Measurements from ENCODE around the gene PRMT7.

The PRMT7 gene

GRCh38 chr16:68331879-68332410 lies 21.1 kb downstream of the PRMT7 start:
- H3K27ac ChIP-seq, result peak overlapping the region; percentile 16 to 98 (median 92); a peak in 21 of 22 replicates
- H3K9me3 ChIP-seq (replicated peaks in 1 of 11), result no peaks in the 10 kb centered on the region
- H3K4me1 ChIP-seq, result peaks cover 41 to 78% (median 57%) of the 10 kb centered on the region in 10 experiments
- peak overlapping the region in 7 of 10 experiments; percentile 6 to 43 (median 28); a peak in 8 of 20 replicates for H3K4me3 ChIP-seq
- H3K27me3 ChIP-seq, result no peaks in the 10 kb centered on the region
- TF ChIP-seq Cebpa-rat (IDR thresholded peaks at IDR 0.05), result no peak
- H3K36me3 ChIP-seq, result peaks cover under 1 to 65% (median 28%) of the 10 kb centered on the region in 11 experiments; a peak in 20 of 22 replicates
- peak overlapping the region; percentile 8 to 89 (median 79); a peak in 21 of 22 replicates for H3K9ac ChIP-seq
- H4K20me1 ChIP-seq, result no peaks in the 10 kb centered on the region
- H3K4me2 ChIP-seq, result peak overlapping the region; percentile 76 to 95 (median 86)

- Histone ChIP-seq H3K27me3 (no peaks in the 10 kb centered on the region), H3K4me1 (peaks cover 41 to 74% (median 57%) of the 10 kb centered on the region in 10 experiments), H3K9me3 (replicated peaks in 1 of 11) (no peaks in the 10 kb centered on the region), H3K4me2 (peak overlapping the region; percentile 76 to 95 (median 86)), H3K36me3 (peaks cover 3 to 65% (median 28%) of the 10 kb centered on the region in 11 experiments), H3K27ac (peak overlapping the region; percentile 53 to 98 (median 92); a peak in 21 of 22 replicates), H4K20me1 (no peaks in the 10 kb centered on the region), H3K4me3 (peak overlapping the region in 7 of 10 experiments; percentile 6 to 43 (median 28); a peak in 8 of 20 replicates), H3K9ac (peak overlapping the region; percentile 8 to 89 (median 79); a peak in 21 of 22 replicates)
- TF ChIP-seq Cebpa-rat (IDR thresholded peaks at IDR 0.05), result peak in 8 of 11 experiments; percentile 82 to 98 (median 93); a peak in 16 of 22 replicates
These were observed 21.7 kb downstream of the PRMT7 start for GRCh38 chr16:68332411-68333121.

DNA sequence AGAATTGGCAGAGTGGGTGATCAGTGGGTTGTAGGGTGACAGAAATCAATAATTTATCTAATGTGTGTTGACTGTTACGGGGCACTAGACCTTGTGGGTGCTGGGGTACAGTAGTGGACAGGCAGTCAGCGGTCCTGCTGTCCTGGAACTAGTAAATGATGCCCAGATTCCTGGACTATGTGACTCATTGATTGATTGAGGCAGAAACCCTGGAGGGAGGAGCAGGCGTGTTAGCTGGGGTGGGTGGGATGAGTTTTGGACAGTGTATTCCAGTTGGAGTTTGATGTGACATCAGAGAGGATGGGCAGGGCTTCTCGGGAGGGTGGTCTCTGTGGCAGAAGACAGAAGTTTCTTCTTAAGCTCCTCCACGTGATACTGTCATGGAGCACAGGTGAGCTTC lies 24.4 kb downstream of the PRMT7 start:
- no peaks in the 10 kb centered on the region; a peak in 1 of 22 replicates for H4K20me1 ChIP-seq
- peaks cover 29 to 74% (median 42%) of the 10 kb centered on the region in 11 experiments for H3K36me3 ChIP-seq
- TF ChIP-seq Cebpa-rat (IDR thresholded peaks at IDR 0.05), result no peak
- H3K27me3 ChIP-seq, result no peaks in the 10 kb centered on the region
- peaks cover 49 to 84% (median 70%) of the 10 kb centered on the region in 10 experiments for H3K4me1 ChIP-seq
- peak overlapping the region in 2 of 11 experiments; percentile 88 to 89; a peak in 1 of 22 replicates for H3K9ac ChIP-seq
- H3K4me3 ChIP-seq, result no peak overlapping the region
- H3K9me3 ChIP-seq (replicated peaks in 1 of 11), result no peaks in the 10 kb centered on the region
- peak overlapping the region in 7 of 11 experiments; percentile 83 to 98 (median 95); a peak in 12 of 22 replicates for H3K27ac ChIP-seq
- H3K4me2 ChIP-seq, result peak overlapping the region in 5 of 11 experiments; percentile 84 to 95 (median 92); a peak in 7 of 22 replicates

DNA sequence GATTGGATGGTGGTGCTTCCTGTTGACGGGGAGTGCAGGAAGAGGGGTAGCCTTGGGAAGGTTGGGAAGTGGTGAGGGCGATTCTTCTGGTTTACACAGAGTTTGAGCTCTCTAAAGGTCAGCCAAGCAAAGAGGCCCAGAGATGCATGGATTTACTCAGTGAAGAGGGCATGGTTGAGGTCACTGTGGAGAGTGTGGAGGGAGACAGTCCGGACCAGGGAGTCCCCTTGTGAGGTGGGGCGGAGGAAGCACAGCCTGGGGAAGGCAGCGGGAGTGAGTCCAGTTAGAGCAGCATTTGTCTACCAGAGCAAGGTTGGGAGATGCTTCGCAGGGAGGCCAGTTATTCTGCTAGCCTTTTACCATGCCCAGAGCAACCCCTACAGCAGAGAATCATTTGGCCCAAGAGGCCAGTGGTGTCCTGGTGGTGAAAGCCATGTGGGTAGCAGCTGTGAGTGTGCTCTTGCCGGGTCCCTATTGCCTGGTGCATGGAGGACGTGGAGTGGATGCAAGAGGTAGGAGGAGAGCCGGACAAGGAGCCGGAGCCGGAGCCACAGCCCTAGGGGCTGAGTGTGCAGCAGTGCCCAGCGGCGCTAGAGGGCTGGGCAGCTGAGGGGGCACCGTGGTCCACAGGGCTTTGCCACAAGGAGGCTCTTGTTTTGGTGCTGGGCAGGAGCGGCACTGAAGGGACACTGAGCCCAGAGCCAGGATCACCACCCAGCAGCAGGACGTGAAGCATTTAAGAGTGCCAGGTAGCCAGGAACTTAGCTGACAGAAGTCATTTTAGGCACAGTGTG lies 27.7 kb downstream of the PRMT7 start:
- TF ChIP-seq Cebpa-rat (IDR thresholded peaks at IDR 0.05), result no peak
- Histone ChIP-seq H3K36me3 (peaks cover 63 to 100% (median 70%) of the 10 kb centered on the region in 11 experiments), H3K4me3 (no peak overlapping the region), H3K27me3 (no peaks in the 10 kb centered on the region), H3K27ac (peak overlapping the region in 8 of 11 experiments; percentile 21 to 98 (median 42); a peak in 13 of 22 replicates), H3K4me2 (peak overlapping the region in 7 of 11 experiments; percentile 0 to 77 (median 57); a peak in 14 of 22 replicates), H3K9me3 (replicated peaks in 1 of 11) (no peaks in the 10 kb centered on the region), H4K20me1 (no peaks in the 10 kb centered on the region; a peak in 1 of 22 replicates), H3K9ac (peak overlapping the region in 3 of 11 experiments; percentile 6 to 39 (median 9); a peak in 2 of 22 replicates), H3K4me1 (peaks cover 23 to 60% (median 44%) of the 10 kb centered on the region in 10 experiments)

- Histone ChIP-seq H3K4me1 (peaks cover 16 to 53% (median 37%) of the 10 kb centered on the region in 10 experiments), H3K9ac (peak overlapping the region in 3 of 11 experiments; percentile 6 to 39 (median 9); a peak in 4 of 22 replicates), H3K4me2 (peak overlapping the region in 9 of 11 experiments; percentile 7 to 77 (median 57); a peak in 16 of 22 replicates), H4K20me1 (no peaks in the 10 kb centered on the region; a peak in 1 of 22 replicates), H3K4me3 (no peak overlapping the region), H3K9me3 (replicated peaks in 1 of 11) (no peaks in the 10 kb centered on the region), H3K27me3 (no peaks in the 10 kb centered on the region), H3K27ac (peak overlapping the region in 6 of 11 experiments; percentile 20 to 98 (median 51); a peak in 11 of 22 replicates), H3K36me3 (peaks cover 68 to 100% (median 74%) of the 10 kb centered on the region in 11 experiments)
- no peak for TF ChIP-seq Cebpa-rat (IDR thresholded peaks at IDR 0.05)
These were observed 28.4 kb downstream of the PRMT7 start for GRCh38 chr16:68339214-68339613.

DNA sequence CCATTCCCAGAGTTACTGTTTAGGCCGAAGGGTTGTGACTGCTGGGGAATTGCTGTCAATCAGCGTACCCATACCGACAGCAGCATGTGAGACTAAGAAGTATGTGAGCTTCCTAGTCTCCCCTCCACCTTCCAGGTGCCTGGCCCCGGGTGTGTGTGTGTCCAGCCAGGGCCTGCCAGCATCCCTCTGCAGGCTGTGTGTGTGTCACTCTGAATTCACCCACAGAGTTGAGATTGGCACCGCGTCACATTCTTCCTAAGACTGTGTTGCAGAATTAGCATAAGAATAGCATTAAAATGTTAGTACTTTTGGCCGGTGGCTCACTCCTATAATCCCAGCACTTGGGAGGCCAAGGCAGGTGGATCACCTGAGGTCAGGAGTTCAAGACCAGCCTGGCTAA lies 31.8 kb downstream of the PRMT7 start:
- Histone ChIP-seq H3K36me3 (peaks cover 72 to 99% (median 85%) of the 10 kb centered on the region in 11 experiments), H3K4me3 (no peak overlapping the region), H3K4me1 (peaks cover 20 to 59% (median 49%) of the 10 kb centered on the region in 10 experiments), H3K4me2 (no peak overlapping the region), H3K9ac (no peak overlapping the region), H3K27me3 (no peaks in the 10 kb centered on the region), H3K9me3 (replicated peaks in 1 of 11) (no peaks in the 10 kb centered on the region), H3K27ac (no peak overlapping the region), H4K20me1 (peaks cover 0 to 26% (median 12%) of the 10 kb centered on the region in 11 experiments; a peak in 14 of 22 replicates)
- no peak for TF ChIP-seq Cebpa-rat (IDR thresholded peaks at IDR 0.05)

- H3K4me2 ChIP-seq, result no peak overlapping the region
- peaks cover 66 to 93% (median 83%) of the 10 kb centered on the region in 11 experiments for H3K36me3 ChIP-seq
- TF ChIP-seq Cebpa-rat (IDR thresholded peaks at IDR 0.05), result no peak
These were observed 32.3 kb downstream of the PRMT7 start for GRCh38 chr16:68343137-68343536.

GRCh38 chr16:68344252-68344651 lies 33.4 kb downstream of the PRMT7 start:
- TF ChIP-seq Cebpa-rat (IDR thresholded peaks at IDR 0.05), result no peak
- no peak overlapping the region for H3K27ac ChIP-seq

More at GRCh38 chr16:68343137-68343536, 32.3 kb downstream of the PRMT7 start:
- no peak overlapping the region for H3K9ac ChIP-seq
- no peak overlapping the region for H3K4me3 ChIP-seq
- no peaks in the 10 kb centered on the region for H3K27me3 ChIP-seq
- H4K20me1 ChIP-seq, result peaks cover 0 to 29% (median 14%) of the 10 kb centered on the region in 11 experiments; a peak in 14 of 22 replicates
- no peaks in the 10 kb centered on the region for H3K9me3 ChIP-seq (replicated peaks in 1 of 11)
- peaks cover 25 to 63% (median 55%) of the 10 kb centered on the region in 10 experiments for H3K4me1 ChIP-seq
- no peak overlapping the region for H3K27ac ChIP-seq

More at GRCh38 chr16:68344252-68344651, 33.4 kb downstream of the PRMT7 start:
- peaks cover 0 to 29% (median 14%) of the 10 kb centered on the region in 11 experiments; a peak in 14 of 22 replicates for H4K20me1 ChIP-seq
- H3K9ac ChIP-seq, result no peak overlapping the region
- peaks cover 56 to 93% (median 83%) of the 10 kb centered on the region in 11 experiments for H3K36me3 ChIP-seq
- H3K4me2 ChIP-seq, result no peak overlapping the region
- H3K9me3 ChIP-seq (replicated peaks in 1 of 11), result no peaks in the 10 kb centered on the region
- H3K4me1 ChIP-seq, result peaks cover 35 to 63% (median 58%) of the 10 kb centered on the region in 10 experiments
- H3K27me3 ChIP-seq, result no peaks in the 10 kb centered on the region
- H3K4me3 ChIP-seq, result no peak overlapping the region
